Adrenal gland (tissue), 5 donors: ENCODE data around the gene CEP85.

Source experiments
- POLR2A ChIP-seq, 2 donors: fragments of 450-650 bp; IDR thresholded peaks; one replicate each; pipeline ENCODE4 v1.6.1; 2017; ENCODE audit warnings: antibody characterized with exemption in 2 of 2, mild to moderate bottlenecking in 2 of 2, moderate library complexity in 1 of 2
- TF ChIP-seq, protein P1 (sequence below), 6 experiments: fragments of 450-650 bp in 4 of 6; fragments of 200-600 bp in 2 of 6; sonication (generic) in 1 of 6; IDR thresholded peaks; 1 replicate in 5 of 6; 2 replicates in 1 of 6; pipeline versions ENCODE4 v1.5.1 to v1.8.0; 2016 to 2021; ENCODE audit warnings: antibody characterized with exemption in 6 of 6, mild to moderate bottlenecking in 2 of 6, moderate library complexity in 1 of 6
- donor health status: DM: no; HTN: no; CAD: no.

GRCh38 chr1:26296340-26297056, 62.5 kb downstream of the CEP85 start:
- TF ChIP-seq, protein P1, sequence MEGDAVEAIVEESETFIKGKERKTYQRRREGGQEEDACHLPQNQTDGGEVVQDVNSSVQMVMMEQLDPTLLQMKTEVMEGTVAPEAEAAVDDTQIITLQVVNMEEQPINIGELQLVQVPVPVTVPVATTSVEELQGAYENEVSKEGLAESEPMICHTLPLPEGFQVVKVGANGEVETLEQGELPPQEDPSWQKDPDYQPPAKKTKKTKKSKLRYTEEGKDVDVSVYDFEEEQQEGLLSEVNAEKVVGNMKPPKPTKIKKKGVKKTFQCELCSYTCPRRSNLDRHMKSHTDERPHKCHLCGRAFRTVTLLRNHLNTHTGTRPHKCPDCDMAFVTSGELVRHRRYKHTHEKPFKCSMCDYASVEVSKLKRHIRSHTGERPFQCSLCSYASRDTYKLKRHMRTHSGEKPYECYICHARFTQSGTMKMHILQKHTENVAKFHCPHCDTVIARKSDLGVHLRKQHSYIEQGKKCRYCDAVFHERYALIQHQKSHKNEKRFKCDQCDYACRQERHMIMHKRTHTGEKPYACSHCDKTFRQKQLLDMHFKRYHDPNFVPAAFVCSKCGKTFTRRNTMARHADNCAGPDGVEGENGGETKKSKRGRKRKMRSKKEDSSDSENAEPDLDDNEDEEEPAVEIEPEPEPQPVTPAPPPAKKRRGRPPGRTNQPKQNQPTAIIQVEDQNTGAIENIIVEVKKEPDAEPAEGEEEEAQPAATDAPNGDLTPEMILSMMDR (IDR thresholded peaks at IDR 0.05): no peak
- TF ChIP-seq POLR2A (IDR thresholded peaks at IDR 0.05): no peak
